HG02571 (cell line): Measurements from ENCODE around the gene TSACC.
"Not testable (repeated sequence)": the region's sequence is repeated elsewhere in the genome, so short reads cannot be mapped to it uniquely, and the experiment has no call there.

Experiments used
- ATAC-seq: cut with Tn5 transposase; IDR thresholded peaks from one replicate; pipeline ENCODE4 v1.9.1; 2021; ENCODE audit warnings: mild to moderate bottlenecking, moderate library complexity; ENCODE audit not compliant: unreplicated experiment

Gene TSACC

DNA sequence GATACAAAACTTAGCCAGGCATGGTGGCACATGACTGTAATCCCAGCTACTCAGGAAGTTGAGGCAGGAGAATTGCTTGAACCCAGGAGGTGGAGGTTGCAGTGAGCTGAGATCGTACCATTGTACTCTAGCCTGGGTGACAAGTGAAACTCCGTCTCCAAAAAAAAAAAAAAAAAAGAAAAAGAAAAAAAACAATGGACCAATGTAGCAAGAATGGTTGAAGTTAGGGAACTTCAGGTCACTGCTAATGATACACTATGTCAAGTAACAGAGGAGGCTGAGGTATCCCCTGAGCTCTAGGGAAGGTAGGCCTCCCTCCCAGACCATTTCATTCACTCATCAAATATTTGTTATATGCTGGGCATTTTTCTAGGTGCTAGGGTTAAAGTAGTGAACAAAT lies 7.7 kb downstream of the TSACC start:
- ATAC-seq: not testable (repeated sequence)

DNA sequence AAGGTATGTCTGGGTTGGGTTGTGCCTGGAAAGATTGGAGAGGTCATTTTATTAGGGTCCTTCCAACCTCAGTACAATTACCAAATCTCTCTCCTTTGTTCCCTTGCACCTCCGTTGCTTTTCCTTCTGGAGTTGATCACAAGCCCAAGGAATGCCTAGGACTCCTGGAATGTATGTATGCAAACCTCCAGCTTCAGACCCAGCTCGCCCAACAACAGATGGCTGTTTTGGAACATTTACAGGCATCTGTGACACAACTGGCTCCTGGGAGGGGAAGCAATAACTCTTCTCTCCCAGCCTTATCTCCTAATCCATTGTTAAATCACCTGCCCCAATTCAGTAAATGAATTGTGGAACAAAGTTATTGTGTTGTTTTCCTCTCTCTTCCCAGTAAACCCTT lies 8.3 kb downstream of the TSACC start:
- ATAC-seq: no peak

DNA sequence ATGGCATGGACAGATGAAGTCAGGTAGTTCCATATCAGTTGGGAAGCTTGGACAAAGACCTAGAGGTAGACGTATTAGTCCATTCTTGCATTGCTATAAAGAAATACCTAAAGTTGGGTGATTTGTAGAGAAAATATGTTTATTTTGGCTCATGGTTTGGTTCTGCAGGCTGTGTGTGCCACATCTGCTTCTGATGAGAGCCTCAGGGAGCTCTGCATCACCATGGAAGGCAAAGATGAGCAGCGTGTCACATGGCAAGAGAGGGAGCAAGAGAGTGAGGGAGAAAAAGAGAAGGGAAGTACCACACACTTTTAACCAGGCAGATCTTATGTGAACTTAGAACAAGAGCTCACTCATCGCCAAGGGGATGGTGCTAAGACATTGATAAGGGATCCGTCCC lies 9.0 kb downstream of the TSACC start:
- ATAC-seq: no peak

DNA sequence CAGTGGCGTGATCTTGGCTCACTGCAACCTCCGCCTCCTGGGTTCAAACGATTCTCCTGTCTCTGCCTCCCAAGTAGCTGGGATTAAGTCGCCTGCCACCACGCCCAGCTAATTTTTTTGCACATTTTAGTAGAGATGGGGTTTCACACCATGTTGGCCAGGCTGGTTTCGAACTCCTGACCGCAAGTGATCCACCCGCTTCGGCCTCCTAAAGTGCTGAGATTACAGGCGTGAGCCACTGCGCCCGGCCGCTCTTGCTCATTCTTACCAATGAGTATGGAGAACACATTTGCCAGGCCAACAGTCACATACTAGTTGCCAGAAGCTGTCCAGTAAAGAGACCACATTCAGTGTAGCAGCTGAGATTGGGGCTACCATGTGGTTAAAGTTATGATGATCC lies 14.2 kb downstream of the TSACC start:
- not testable (repeated sequence) for ATAC-seq

DNA sequence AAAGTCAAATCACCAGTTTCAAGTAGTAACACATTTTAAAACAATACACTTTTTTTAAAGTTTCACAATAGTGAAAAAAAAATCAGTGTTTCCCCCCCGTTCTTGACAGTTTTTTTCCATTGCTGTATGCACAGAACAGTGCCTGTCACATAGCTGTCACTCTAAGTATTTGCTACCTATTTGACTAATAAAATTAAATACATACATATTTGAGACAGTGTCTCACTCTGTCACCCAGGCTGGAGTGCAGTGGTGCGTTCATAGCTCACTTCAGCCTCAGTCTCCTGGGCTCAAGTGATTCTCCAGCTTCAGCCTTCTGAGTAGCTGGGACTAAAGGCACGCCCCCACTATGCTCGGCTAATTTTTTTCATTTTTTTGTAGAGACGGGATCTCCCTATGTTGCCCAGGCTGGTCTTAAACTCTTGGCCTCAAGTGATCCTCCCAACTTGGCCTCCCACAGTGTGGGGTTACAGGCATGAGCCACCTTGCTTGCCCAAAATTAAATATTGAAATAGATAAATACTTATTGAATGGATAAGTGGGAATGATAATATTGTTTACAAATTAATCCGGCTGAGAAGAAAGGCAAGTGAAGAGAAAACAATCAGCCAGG lies 18.0 kb downstream of the TSACC start:
- no peak for ATAC-seq

DNA sequence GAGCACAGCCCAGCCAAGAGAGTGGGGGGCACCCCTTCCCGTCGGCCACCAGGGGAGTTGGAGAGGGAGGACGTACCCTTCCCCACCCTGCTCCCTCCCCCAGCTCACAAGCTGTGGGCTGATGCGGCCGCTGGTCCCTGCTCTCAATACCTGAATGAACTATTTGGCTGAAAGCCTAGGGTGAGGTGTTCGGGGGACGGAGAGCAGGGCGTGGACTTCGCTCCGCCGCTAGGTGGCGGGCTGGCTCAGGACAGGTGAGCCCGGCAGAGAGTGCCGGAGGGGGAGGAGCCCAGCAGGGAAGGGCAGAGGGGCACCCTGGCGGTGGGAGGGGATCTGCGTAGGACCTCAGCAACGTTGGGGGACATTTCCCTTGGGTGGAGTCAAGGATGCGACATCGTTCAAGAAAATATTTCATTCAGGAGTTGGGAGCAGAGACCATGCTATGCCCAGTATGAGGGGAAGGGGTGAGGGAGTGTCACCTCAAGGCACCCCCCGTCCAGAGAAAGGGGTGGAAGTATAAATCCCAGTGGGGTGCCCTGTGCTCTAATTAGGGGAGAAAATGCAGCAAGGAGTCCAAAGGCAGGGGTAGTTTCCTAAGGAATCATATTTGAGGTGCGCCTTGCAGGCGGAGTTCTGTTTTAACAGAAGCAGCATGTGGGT lies 18.7 kb downstream of the TSACC start:
- ATAC-seq: no peak

DNA sequence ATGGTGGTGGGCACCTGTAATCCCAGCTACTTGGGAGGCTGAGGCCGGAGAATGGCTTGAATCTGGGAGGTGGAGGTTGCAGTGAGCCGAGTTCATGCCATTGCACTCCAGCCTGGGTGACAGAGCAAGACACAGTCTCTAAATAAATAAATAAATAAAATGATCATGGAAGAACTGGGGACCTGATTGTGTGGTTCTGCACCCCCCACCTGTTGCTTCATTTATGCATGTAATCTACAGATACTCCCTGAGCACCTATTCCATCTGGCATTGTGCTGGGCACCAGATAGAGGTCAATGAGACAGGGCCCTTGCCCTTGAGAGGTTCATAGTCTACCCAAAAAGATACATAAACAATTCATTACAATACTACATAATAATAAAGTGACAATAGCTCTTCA lies 19.7 kb downstream of the TSACC start:
- no peak for ATAC-seq

DNA sequence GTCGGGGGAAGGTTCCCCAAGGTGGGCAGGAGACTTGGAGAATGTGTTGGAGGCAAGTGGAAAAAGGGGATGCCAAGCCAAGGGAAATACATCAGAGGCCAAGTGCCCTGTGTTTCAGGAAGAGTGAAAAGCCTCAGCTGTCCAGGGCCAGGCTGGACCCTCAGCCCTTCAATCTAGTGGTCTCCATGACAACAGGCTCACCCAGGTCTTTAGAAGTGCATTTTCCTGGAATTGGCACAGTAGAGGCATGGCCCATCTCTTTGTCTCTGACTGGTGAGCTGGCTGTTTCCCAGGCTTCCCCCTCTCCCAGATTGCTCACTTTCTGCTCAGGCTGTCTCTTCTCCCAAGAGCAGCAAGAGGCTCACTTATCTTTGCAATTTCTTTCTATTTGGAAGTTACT lies 20.3 kb downstream of the TSACC start:
- ATAC-seq: no peak

DNA sequence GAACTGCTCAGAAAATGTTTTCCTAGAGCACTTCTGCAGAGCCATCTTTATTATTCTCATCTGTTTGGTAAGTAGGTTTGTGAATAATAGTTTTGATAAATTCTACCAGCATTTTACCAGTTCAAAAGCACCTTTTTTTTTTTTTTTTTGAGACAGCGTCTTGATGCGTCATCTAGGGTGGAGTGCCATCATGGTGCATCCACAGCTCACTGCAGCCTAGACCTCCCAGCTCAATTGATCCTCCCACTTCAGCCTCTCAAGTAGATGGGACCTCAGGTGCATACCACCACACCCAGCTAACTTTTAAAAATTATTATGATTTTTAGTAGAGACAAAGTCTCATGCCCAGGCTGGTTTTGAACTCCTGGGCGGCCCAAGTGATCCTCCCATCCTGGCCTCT lies 20.9 kb downstream of the TSACC start:
- ATAC-seq: no peak

DNA sequence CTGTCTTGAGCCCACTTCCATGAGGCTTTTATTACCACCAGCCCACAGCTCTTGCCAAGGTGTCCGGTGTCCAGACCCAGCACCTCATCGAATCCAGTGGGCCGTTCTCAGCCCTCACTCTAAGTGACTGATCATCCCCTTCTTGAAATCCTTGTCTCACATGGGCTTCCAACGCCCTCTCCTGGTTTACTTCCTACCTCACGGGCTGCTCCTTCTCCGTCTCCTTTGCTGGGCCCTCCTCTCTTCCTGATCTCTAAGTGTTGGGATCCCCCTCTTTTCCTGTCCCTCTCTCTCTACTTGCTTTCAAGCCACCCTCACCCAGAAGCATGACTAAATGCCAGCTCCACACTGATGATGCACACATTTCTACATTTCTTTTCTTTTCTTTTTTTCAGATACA lies 21.6 kb downstream of the TSACC start:
- no peak for ATAC-seq

DNA sequence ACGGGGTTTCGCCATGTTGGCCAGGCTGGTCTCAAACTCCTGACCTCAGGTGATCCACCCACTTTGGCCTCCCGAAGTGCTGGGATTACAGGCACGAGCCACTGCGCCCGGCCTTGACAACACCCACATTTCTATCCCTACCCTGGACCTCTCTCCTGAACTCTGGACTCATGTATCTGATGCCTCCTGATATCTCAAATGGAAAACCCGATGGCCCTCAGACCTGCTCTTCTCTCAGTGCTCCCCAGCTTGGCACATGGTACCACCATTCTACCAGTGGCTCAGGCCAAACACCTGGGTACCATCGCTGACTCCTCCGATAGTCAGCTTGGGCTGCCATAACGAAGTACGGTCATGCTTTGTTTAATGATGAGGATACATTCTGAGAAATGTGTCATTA lies 22.2 kb downstream of the TSACC start:
- no peak for ATAC-seq

DNA sequence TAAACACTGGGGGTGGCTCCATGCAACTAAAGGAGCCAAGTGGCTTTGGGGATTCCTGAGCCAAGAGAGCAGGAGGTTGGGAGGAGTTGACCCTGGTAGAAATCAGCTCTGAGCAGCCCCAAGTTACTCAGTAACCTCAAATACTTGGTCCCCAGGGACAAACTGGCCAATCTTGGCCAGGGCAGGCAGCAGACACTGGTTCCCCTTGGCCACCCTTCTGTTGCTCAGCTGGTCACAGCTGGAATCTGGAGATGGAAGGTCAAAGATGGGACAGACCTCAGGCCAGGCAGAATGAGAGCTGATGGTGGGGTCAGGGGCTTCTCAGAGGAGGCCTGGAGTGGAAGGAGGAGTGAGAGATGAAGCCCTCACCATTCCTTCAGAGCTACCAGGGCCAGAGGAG lies 27.4 kb downstream of the TSACC start:
- no peak for ATAC-seq

DNA sequence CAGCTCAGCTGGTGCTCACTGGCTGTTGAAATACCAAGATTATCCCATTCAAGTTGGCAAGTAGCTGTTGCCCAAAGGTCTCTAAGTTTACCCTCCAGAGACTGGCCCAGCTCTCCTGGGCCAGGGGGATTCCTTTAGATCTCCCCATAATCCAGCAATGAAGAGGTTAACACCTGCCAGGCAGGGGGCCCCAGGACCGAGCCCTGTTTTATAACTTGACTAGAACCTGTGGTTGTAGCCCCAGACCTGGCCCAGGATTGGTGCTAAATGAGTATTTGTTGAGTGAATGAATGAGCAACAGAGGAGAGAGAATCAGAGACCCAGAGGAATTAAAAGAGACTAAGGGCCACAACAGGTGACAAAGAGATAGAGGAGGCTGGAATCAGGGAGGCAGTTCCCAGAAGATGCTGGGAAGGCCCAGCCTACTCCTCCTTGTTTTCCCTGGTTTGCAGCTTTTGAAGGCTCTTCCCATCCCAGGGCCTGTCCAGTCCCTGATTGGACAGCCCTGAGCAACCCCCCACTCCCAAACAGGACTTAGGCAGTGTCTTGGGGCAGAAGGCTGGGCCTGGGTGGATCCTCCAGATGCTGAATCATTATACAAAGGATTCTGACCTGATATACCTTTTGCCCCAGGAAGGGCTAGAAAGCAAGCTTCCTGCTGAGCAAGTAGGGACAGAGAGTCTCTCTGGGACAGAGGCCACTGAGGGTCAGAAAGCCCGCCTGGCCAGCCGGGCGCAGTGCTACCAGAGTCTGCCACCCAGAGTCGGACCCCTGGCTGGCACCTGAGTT lies 28.2 kb downstream of the TSACC start:
- ATAC-seq: no peak

DNA sequence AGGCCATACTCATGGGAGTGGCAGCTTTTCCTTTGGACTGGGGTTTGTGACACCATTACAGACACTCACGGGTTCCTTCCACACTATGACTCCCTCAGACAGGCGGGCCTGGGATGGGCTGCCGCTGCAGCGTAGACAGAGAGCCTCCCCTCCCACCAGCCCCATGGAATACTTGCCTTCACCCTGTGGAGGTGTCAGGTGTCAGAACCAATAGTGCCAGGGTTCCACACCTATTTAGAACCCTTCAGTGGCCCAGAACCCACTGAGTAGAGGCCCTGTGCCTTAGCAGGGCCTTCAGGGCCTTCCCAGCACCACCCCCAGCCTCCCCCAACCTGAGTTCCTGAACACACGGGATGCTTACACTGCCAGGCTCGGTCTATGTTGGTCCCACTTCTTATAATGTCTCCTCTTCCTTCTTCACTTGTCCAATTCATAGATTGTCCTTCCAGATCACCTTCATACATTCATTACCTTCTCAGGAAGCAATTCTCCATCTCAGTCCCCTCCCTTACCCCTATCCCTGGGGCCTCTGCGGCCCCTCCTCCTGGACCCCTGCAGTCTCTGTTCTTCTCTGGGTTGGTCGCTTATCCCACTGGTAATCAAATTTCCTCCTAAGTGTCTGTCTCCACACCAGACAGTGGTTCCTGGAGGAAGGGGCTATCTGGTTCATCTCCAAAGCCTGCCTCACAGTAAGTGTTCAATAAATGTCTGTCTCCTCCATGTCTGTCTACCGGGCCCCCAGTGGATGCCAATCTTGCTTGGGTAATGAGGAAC lies 29.2 kb downstream of the TSACC start:
- no peak for ATAC-seq

DNA sequence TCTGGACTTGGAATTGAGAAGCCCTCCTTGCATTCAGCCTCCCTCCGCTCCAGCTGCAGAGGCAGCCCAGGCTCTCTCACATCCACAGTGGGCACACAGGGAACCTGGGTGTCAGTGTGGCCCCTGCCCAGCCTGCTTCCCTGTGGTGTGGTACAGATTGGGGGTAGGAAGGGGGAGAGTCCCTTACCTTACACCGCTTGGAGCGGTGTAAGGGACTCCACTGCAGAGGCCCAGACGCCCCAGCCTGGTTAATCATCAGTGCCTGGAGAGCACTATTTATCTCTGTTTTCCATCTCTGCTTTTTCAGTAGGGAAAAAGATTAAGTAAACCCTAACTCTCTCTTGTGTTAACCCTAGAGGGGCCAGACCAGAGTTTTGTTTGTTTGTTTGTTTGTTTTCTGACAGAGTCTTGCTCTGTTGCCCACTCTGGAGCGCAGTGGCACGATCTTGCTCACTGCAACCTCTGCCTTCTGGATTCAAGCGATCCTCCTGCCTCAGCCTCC lies 29.9 kb downstream of the TSACC start:
- ATAC-seq: no peak

DNA sequence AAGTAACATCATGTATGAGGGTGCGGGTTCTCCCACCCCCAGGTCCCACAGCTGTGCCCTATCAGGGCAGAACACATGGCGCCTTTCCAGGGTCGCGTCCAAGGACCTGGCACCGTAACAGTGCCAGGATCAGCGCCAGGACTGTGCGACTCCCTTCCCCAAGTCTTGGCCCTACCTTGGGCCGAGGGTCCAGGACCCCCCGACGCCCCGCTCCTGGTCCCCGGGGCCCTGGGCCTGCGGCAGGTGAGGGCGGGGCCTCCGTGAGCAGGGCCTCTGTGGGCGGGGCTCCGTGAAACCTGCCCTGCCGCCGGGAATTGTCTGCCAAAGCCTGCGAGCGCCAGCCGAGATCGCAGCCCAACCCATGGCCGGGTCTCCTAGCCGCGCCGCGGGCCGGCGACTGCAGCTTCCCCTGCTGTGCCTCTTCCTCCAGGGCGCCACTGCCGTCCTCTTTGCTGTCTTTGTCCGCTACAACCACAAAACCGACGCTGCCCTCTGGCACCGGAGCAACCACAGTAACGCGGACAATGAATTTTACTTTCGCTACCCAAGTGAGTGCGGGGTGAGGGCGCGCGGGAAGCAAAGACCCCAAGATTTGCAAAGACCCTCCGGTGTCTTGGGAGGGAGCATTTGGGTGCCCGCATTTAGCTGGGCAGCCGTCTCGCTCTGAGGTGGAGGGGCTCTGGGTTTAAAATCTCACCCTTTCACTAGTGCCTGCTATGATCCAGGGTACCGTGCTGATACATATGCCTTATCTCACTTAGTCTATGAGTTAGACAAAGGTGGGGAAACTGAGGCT lies 30.8 kb downstream of the TSACC start, which contains the start of gene RHBG:
TSS of gene RHBG (plus strand) at position 323 of the 796 bp plus-strand sequence. CDS start at position 362, 39 bp downstream.
- no peak for ATAC-seq

DNA sequence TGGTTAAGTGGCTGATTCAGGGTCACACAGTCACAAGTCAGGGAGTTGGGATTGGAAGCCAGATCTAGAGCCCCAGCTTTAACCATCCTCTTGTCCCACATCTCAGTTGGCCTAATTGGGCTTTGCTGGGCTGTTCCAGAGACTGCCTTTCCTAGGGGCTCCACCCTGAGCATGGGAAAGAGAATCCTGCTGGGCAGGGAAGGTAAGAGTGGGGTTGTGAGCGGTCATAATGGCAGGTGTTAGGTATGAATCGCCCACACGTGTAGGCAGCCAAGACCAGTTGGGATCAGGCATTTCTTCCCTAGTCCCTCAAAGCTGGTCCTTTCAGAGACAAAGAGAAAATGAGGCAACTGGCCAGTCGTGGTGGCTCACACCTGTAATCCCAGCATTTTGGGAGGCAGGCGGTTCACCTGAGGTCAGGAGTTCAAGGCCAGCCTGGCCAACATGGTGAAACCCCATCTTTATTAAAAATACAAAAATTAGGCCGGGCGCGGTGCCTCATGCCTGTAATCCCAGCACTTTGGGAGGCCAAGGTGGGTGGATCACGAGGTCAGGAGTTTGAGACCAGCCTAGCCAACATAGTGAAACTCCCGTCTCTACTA lies 31.5 kb downstream of the TSACC start:
- not testable (repeated sequence) for ATAC-seq

DNA sequence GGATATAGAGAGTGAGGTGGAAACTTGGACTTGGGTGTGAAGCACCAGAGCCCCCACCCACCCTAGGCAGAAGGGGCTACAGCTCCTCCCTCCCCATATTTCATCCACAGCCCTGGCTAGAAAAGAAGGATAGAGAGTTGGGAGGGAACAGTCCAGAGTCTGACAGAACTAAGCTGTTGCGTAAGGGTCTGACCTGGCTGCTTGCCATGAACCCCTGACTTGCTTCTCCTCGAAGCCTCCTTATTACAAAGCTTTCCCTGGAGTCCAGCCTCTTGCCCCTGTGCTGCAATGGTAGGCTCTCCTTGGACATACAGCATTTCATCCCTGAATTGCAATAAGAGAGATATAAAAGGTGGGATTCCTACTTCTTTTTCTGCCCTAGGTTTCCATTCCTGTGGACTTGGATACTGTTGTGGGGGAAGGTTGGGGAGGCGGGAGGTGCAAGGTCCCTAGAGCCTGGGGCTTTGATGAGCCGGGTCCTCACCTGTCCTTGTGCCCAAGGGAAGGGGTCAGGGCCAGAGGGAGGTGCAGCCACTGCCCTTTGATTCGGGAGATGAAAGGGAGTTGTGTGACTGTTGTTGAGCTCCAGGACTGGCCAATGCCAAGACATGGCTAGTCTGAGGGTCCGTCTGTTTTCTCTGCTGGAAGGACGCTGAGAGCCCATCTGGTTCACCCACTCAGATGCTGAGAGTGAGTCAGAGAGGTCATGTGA lies 33.4 kb downstream of the TSACC start:
- no peak for ATAC-seq

DNA sequence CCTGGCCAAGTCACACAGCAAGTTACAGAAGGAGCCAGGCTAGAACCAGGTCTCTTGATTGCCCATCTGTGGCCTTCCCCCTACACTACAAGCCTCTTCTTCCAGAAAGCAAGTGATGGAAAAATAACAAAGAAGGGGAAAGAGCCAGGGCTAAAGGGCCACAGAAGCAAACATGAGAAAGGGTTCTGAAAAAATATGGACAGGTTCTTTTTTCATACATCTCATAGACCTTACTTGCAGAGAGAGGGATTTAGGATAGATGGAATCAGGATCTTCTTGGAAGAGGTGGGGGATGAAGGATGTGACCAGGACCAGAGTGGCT lies 33.9 kb downstream of the TSACC start:
- ATAC-seq: no peak
